BLaER1 treated with 17β-estradiol and CSF1 and Interleukin-3, amounts not matched to agents 10 nM and 100 nM (cell line): ENCODE measurements around the gene RGS13.
"Not testable (repeated sequence)": the region's sequence is repeated elsewhere in the genome, so short reads cannot be mapped to it uniquely, and the experiment has no call there.

Experiments
- H3K27ac ChIP-seq, 11 experiments: shearing (Covaris generic); formaldehyde crosslinking; 2 replicates each; pipeline ENCODE4 v1.8.1; 2022
- H3K27me3 ChIP-seq, 11 experiments: shearing (Covaris generic); formaldehyde crosslinking; 2 replicates each; pipeline ENCODE4 v1.8.1; 2022
- H3K36me3 ChIP-seq, 11 experiments: shearing (Covaris generic); formaldehyde crosslinking; 2 replicates each; pipeline ENCODE4 v1.8.1; 2022
- H3K4me1 ChIP-seq, 10 experiments: shearing (Covaris generic); formaldehyde crosslinking; 2 replicates each; pipeline ENCODE4 v1.8.1; 2022
- H3K4me2 ChIP-seq, 11 experiments: shearing (Covaris generic); formaldehyde crosslinking; 2 replicates each; pipeline ENCODE4 v1.8.1; 2022
- H3K4me3 ChIP-seq, 10 experiments: shearing (Covaris generic); formaldehyde crosslinking; 2 replicates each; pipeline ENCODE4 v1.8.1; 2022
- H3K9ac ChIP-seq, 11 experiments: shearing (Covaris generic); formaldehyde crosslinking; 2 replicates each; pipeline ENCODE4 v1.8.1; 2022
- H3K9me3 ChIP-seq, 11 experiments: shearing (Covaris generic); formaldehyde crosslinking; replicated peaks in 1 of 11; 2 replicates each; pipeline ENCODE4 v1.8.1; 2022
- H4K20me1 ChIP-seq, 11 experiments: shearing (Covaris generic); formaldehyde crosslinking; 2 replicates each; pipeline ENCODE4 v1.8.1; 2022
- Cebpa-rat ChIP-seq, 11 experiments: shearing (Covaris generic); IDR thresholded peaks; 2 replicates each; pipeline ENCODE4 v1.8.1; 2022

RGS13 gene

DNA sequence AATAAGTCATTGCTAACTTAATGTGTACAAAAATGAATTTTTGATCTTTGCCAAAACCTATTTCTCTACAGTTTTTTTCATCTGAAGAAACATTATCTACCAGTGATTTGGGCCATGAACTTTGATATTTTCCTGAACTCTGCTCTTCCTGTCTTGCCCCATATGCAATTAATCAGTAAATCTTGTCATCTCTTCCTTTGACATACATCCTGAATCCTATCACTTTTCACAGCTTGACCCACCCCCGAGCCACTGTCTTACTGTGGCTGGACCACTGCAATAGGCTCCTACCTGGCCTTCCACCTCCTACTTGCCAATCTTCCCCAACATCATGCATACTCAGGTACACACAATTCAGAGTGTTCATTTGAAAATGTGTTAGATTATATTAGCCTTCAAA, 46.4 kb downstream of the RGS13 start:
- no peak overlapping the region for H3K4me2 ChIP-seq
- H3K27me3 ChIP-seq: no peaks in the 10 kb centered on the region
- H3K36me3 ChIP-seq: no peaks in the 10 kb centered on the region
- H3K4me3 ChIP-seq: no peak overlapping the region
- peaks cover 0 to 15% (median 6%) of the 10 kb centered on the region in 11 experiments; a peak in 15 of 22 replicates for H3K9me3 ChIP-seq
- H3K9ac ChIP-seq: no peak overlapping the region
- no peak overlapping the region for H3K27ac ChIP-seq
- no peaks in the 10 kb centered on the region for H4K20me1 ChIP-seq
- TF ChIP-seq Cebpa-rat (IDR thresholded peaks at IDR 0.05): no peak
- H3K4me1 ChIP-seq: no peaks in the 10 kb centered on the region

DNA sequence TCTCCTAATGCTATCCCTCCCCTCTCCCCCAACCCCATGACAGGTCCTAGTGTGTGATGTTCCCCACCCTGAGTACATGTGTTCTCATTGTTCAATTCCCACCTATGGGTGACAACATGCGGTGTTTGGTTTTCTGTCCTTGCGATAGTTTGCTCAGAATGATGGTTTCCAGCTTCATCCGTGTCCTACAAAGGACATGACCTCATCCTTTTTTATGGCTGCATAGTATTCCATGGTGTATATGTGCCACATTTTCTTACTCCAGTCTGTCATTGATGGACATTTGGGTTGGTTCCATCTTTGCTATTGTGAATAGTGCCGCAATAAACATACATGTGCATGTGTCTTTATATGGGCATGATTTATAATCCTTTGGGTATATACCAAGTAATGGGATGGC, 47.1 kb downstream of the RGS13 start:
- not testable (repeated sequence) for H3K27me3 ChIP-seq, H3K4me1 ChIP-seq, H3K9ac ChIP-seq, H3K36me3 ChIP-seq, H3K27ac ChIP-seq, H3K4me2 ChIP-seq, H4K20me1 ChIP-seq, H3K4me3 ChIP-seq
- peaks cover 0 to 15% (median 6%) of the 10 kb centered on the region in 11 experiments; a peak in 15 of 22 replicates for H3K9me3 ChIP-seq

DNA sequence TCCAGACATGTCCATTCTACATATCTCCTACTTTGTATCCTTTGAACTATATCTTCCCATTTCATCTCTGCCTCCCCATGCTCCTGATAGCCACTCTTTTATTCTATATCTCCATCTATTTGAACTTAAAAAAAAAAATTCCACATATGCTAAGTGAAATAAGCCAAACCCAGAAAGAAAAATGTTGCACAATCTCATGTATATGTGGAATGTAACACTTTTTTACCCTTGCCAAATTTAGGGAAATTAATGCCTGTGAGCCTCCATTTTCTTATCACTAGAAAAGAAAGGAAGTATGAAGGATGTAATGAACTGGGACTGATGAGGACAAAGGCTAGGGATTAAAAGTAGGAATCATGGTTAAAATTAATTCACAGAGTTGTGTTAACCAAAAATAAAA, 53.5 kb downstream of the RGS13 start:
- no peak; a peak in 1 of 22 replicates for TF ChIP-seq Cebpa-rat (IDR thresholded peaks at IDR 0.05)
- peaks cover 2 to 25% (median 14%) of the 10 kb centered on the region in 11 experiments; a peak in 18 of 22 replicates for H3K9me3 ChIP-seq
- no peaks in the 10 kb centered on the region for H3K27me3 ChIP-seq
- no peak overlapping the region for H3K9ac ChIP-seq
- H3K4me3 ChIP-seq: no peak overlapping the region
- H3K4me1 ChIP-seq: no peaks in the 10 kb centered on the region
- no peaks in the 10 kb centered on the region for H4K20me1 ChIP-seq
- H3K36me3 ChIP-seq: no peaks in the 10 kb centered on the region
- no peak overlapping the region for H3K27ac ChIP-seq
- no peak overlapping the region for H3K4me2 ChIP-seq

DNA sequence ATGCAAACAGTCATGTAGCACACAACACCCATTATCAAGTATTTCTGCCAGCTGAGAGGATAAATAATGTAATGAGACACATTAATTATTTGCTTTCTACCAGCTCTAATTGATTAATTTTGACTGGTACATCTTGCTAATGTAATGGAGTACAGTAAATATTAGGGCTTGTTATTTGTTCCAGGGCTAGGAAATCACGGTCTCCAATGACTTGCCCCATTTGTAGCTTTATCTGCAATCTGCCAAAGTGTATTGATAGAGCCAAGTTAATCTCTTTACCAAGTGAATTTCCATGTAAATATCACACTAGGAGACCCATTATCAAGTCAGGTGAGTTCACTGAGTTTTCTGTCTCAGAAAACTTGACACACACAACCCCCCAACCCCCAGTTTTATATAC, 55.1 kb downstream of the RGS13 start:
- no peaks in the 10 kb centered on the region for H3K27me3 ChIP-seq
- no peak overlapping the region for H3K27ac ChIP-seq
- H3K9me3 ChIP-seq: peaks cover 0 to 25% (median 13%) of the 10 kb centered on the region in 11 experiments; a peak in 17 of 22 replicates
- no peaks in the 10 kb centered on the region for H4K20me1 ChIP-seq
- no peak for TF ChIP-seq Cebpa-rat (IDR thresholded peaks at IDR 0.05)
- H3K4me2 ChIP-seq: no peak overlapping the region
- H3K4me3 ChIP-seq: no peak overlapping the region
- no peaks in the 10 kb centered on the region for H3K36me3 ChIP-seq
- H3K4me1 ChIP-seq: no peaks in the 10 kb centered on the region
- no peak overlapping the region for H3K9ac ChIP-seq

DNA sequence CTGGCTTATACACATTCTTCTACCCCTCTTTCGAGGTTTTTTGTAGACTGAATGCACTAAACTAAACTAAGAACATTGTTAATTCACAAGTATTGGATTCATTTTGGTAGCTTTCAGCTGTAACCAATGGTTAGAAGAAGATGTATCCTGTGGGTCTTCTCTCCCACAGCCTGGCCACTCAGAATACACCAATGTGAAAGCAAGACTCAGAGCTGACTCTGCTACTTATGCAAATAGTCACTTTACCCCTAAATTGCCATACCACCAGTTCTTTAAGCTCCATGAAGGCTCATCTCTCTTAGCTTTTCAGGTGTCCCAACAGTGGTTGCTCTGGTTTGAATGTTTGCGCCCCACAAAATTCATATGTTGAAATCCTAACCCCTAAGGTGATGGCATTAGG, 60.1 kb downstream of the RGS13 start:
- Histone ChIP-seq H3K9me3 (peaks cover 0 to 21% (median 11%) of the 10 kb centered on the region in 11 experiments; a peak in 15 of 22 replicates), H3K4me1 (peaks cover 0 to 4% (median 0%) of the 10 kb centered on the region in 10 experiments; a peak in 1 of 20 replicates), H4K20me1 (no peaks in the 10 kb centered on the region), H3K27ac (no peak overlapping the region), H3K27me3 (no peaks in the 10 kb centered on the region), H3K4me2 (no peak overlapping the region), H3K4me3 (no peak overlapping the region), H3K36me3 (no peaks in the 10 kb centered on the region), H3K9ac (no peak overlapping the region)
- no peak for TF ChIP-seq Cebpa-rat (IDR thresholded peaks at IDR 0.05)

DNA sequence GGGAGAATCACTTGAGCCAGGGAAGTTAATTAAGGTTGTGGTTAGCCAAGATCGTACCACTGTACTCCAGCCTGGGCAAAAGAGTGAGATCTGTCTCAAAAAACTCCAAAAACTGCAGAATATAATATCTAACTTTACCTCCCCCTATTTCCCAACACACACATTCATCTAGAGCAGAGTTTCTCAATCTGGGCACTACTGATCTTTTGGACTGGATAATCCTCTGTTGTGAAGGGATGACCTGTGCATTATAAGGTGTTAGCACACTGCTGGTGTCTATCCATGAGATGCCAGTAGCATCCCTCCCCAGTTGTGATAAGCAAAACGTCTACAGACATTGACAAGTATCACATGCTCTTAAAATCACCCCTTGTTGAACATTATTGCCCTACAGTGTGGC, 61.8 kb downstream of the RGS13 start:
- no peaks in the 10 kb centered on the region for H4K20me1 ChIP-seq
- H3K4me2 ChIP-seq: no peak overlapping the region
- no peak for TF ChIP-seq Cebpa-rat (IDR thresholded peaks at IDR 0.05)
- peaks cover 0 to 12% (median 6%) of the 10 kb centered on the region in 11 experiments; a peak in 14 of 22 replicates for H3K9me3 ChIP-seq
- H3K4me3 ChIP-seq: no peak overlapping the region
- H3K36me3 ChIP-seq: no peaks in the 10 kb centered on the region
- H3K9ac ChIP-seq: no peak overlapping the region
- H3K4me1 ChIP-seq: peaks cover 0 to 4% (median 0%) of the 10 kb centered on the region in 10 experiments; a peak in 2 of 20 replicates
- no peaks in the 10 kb centered on the region for H3K27me3 ChIP-seq
- no peak overlapping the region for H3K27ac ChIP-seq

DNA sequence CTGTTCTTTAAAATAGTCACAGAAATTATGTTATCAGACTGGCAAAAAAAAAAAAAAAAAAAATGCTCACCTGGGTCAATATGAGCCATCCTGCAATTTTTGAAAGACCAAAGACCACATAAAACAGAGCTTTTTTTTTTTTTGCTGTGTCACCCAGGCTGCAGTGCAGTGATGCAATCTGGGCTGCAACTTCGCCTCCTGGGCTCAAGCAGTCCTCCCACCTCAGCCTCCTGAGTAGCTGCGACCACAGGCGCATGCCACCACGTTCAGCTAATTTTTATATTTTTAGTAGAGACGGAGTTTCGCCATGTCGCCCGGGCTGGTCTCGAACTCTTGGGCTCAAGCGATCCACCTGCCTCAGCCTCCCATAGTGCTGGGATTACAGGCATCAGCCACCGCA, 62.8 kb downstream of the RGS13 start:
- H3K27me3 ChIP-seq: no peaks in the 10 kb centered on the region
- TF ChIP-seq Cebpa-rat (IDR thresholded peaks at IDR 0.05): peak in 1 of 11 experiments; percentile 19; a peak in 1 of 22 replicates
- H3K36me3 ChIP-seq: no peaks in the 10 kb centered on the region
- H3K9ac ChIP-seq: no peak overlapping the region
- peaks cover 0 to 2% (median 0%) of the 10 kb centered on the region in 11 experiments; a peak in 1 of 22 replicates for H3K9me3 ChIP-seq
- H3K4me2 ChIP-seq: no peak overlapping the region
- no peaks in the 10 kb centered on the region for H4K20me1 ChIP-seq
- H3K4me3 ChIP-seq: no peak overlapping the region
- peaks cover 0 to 4% (median 0%) of the 10 kb centered on the region in 10 experiments; a peak in 2 of 20 replicates for H3K4me1 ChIP-seq
- H3K27ac ChIP-seq: no peak overlapping the region

DNA sequence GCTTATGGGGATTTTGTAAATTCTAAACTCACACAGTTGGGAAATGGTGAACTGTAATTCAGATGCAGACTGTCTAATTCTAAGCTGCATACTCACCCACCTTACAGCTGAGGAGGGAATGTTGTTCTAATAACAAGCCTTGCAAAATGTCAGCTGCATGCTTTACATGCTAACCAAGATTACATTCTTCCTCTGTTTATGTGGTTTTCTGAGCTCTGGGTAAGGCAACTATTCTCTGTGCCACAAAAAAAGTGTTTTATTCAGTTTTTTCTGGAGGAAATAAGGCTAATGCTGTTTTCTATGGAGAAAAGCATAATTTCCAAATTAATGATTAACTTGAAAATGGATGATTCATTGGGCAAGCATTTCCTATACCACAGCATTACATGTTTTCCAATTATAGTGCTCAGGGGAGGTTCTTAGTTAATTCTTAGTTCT, 64.9 kb downstream of the RGS13 start:
- Histone ChIP-seq H3K4me2 (peak overlapping the region in 1 of 11 experiments; percentile 16; a peak in 1 of 22 replicates), H3K36me3 (no peaks in the 10 kb centered on the region), H3K9me3 (no peaks in the 10 kb centered on the region), H4K20me1 (no peaks in the 10 kb centered on the region), H3K4me3 (no peak overlapping the region), H3K27ac (no peak overlapping the region), H3K9ac (no peak overlapping the region), H3K27me3 (no peaks in the 10 kb centered on the region), H3K4me1 (peaks cover 0 to 4% (median 0%) of the 10 kb centered on the region in 10 experiments; a peak in 2 of 20 replicates)
- no peak for TF ChIP-seq Cebpa-rat (IDR thresholded peaks at IDR 0.05)

DNA sequence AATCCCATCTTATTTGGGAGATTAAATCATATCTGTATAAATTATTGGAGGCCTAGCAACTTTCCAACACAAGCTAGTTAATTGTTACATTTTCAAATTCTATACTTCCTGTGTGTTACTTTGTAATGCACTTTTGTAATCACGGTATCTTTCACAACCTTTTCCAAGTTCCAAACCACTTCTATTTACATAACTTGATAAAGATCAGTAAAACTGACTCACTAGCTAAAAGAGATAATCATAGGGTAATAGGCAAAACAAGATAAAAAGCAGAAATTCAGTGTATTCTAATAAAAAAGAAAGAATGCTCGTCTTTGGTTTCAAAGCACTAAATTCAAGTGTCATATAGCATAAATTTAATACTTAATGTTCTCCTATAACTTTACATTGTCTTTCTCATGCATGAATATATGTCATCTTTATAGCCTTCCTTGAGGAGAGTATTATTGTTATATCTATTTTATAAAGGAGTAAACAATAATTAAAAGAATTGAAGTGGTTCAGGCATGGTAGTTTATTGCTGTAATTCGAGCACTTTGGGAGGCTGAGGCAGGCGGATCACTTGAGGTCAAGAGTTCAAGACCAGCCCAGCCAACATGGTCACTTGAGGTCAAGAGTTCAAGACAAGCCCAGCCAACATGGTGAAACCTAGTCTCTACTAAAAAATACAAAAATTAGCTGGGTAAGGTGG, 66.4 kb downstream of the RGS13 start:
- no peak overlapping the region for H3K9ac ChIP-seq

More for the DNA sequence above, 66.4 kb downstream of the RGS13 start:
- Histone ChIP-seq H3K27me3 (no peaks in the 10 kb centered on the region), H3K27ac (no peak overlapping the region), H4K20me1 (no peaks in the 10 kb centered on the region), H3K4me2 (peak overlapping the region in 1 of 11 experiments; percentile 9; a peak in 1 of 22 replicates), H3K9me3 (no peaks in the 10 kb centered on the region), H3K4me3 (no peak overlapping the region), H3K4me1 (peaks cover 0 to 4% (median 0%) of the 10 kb centered on the region in 10 experiments; a peak in 2 of 20 replicates), H3K36me3 (no peaks in the 10 kb centered on the region)
- TF ChIP-seq Cebpa-rat (IDR thresholded peaks at IDR 0.05): no peak
